ENCODE data around the gene RASSF1. TPM values are rescaled to one million over a fixed set of nuclear protein-coding genes. Genes with fewer than 3 reads are reported as not detected.

RASSF1 gene
- polyA plus RNA-seq, 1 experiment, result 80.2 TPM

- ChIA-PET POLR2A (interaction anchor here (0.7 kb wide), 1 partner anchor 13 kb away, joined by 5 read pairs; no protein-coding TSS in a partner anchor), CTCF (interaction anchor here (0.6 to 7.3 kb wide), 10 partner anchors 8 to 202 kb away, joined by 3 to 98 read pairs (median 4); partner anchors contain the start of gene RASSF1)
- TF ChIP-seq CTCF (IDR thresholded peaks at IDR 0.05; ENCODE audit: insufficient read depth, low read depth, low read length), result no peak
- peak; percentile 68 for DNase-seq (ENCODE audit: low read depth)
- peaks cover 21% of the 10 kb centered on the region for H3K36me3 ChIP-seq (ENCODE audit: control insufficient read depth, insufficient read depth, low read length)
- peak within 1 kb of the TSS; percentile 85 for H3K4me3 ChIP-seq (ENCODE audit: low read depth, low read length)
- no peaks in the 10 kb centered on the region for H3K27me3 ChIP-seq (ENCODE audit: control insufficient read depth, insufficient read depth, low read length)
Measured at GRCh38 chr3:50350527-50351322, 10.1 kb upstream of the RASSF1 start, which contains the start of the genes CYB561D2 and NPRL2. CYB561D2 (plus strand) TSS chr3:50350862; CDS start chr3:50351434, 572 bp downstream. NPRL2 (minus strand) TSS chr3:50350775; CDS start chr3:50350652, 123 bp downstream.

GRCh38 chr3:50350213-50350526 lies 9.5 kb upstream of the RASSF1 start:
- CTCF ChIA-PET, result interaction anchor here (0.8 to 7.3 kb wide), 7 partner anchors 7 to 203 kb away, joined by 3 to 98 read pairs (median 4); partner anchors contain the start of gene RASSF1
- TF ChIP-seq CTCF (IDR thresholded peaks at IDR 0.05; ENCODE audit: insufficient read depth, low read depth, low read length), result no peak
- no peak for DNase-seq (ENCODE audit: low read depth)
- POLR2A ChIA-PET, result interaction anchor here (0.7 kb wide), 1 partner anchor 13 kb away, joined by 5 read pairs; no protein-coding TSS in a partner anchor
- Histone ChIP-seq H3K4me3 (ENCODE audit: low read depth, low read length) (peak overlapping the region; percentile 85), H3K27me3 (ENCODE audit: control insufficient read depth, insufficient read depth, low read length) (no peaks in the 10 kb centered on the region), H3K36me3 (ENCODE audit: control insufficient read depth, insufficient read depth, low read length) (peaks cover 18% of the 10 kb centered on the region)

GRCh38 chr3:50347187-50347813 lies 6.7 kb upstream of the RASSF1 start:
- CTCF ChIA-PET, result interaction anchor here (0.7 to 7.3 kb wide), 17 partner anchors 10 to 266 kb away, joined by 3 to 98 read pairs (median 3); partner anchors contain the start of gene CISH
- no peak for DNase-seq (ENCODE audit: low read depth)
- no peaks in the 10 kb centered on the region for H3K27me3 ChIP-seq (ENCODE audit: control insufficient read depth, insufficient read depth, low read length)
- H3K36me3 ChIP-seq (ENCODE audit: control insufficient read depth, insufficient read depth, low read length), result peaks cover 2% of the 10 kb centered on the region; the same call in 1 of the 2 replicates
- peak; percentile 72 for TF ChIP-seq CTCF (IDR thresholded peaks at IDR 0.05; ENCODE audit: insufficient read depth, low read depth, low read length)
- POLR2A ChIA-PET, result no interaction called here
- no peak overlapping the region for H3K4me3 ChIP-seq (ENCODE audit: low read depth, low read length)

GRCh38 chr3:50345586-50346234 lies 5.1 kb upstream of the RASSF1 start, which contains the start of gene ZMYND10:
ZMYND10 (minus strand) TSS chr3:50345732; CDS start chr3:50345579, 153 bp downstream.
- Histone ChIP-seq H3K4me3 (ENCODE audit: low read depth, low read length) (peak within 1 kb of the TSS; percentile 37), H3K36me3 (ENCODE audit: control insufficient read depth, insufficient read depth, low read length) (peaks cover 2% of the 10 kb centered on the region; the same call in 1 of the 2 replicates), H3K27me3 (ENCODE audit: control insufficient read depth, insufficient read depth, low read length) (no peaks in the 10 kb centered on the region)
- POLR2A ChIA-PET, result no interaction called here
- no peak for DNase-seq (ENCODE audit: low read depth)
- CTCF ChIA-PET, result interaction anchor here (0.6 to 7.3 kb wide), 4 partner anchors 80 to 1043 kb away, joined by 3 to 98 read pairs (median 4); no protein-coding TSS in a partner anchor
- no peak for TF ChIP-seq CTCF (IDR thresholded peaks at IDR 0.05; ENCODE audit: insufficient read depth, low read depth, low read length)

Measured in BJ (cell line).